T47D (cell line): ENCODE results near the gene MYCL.

Experiments
- DNase-seq, 2 experiments: peaks; one replicate each; pipeline versions ENCODE4 v3.0.0 to v3.0.0-alpha.2; 2011 to 2012; ENCODE audit warnings: low read depth in 1 of 2, low spot score in 1 of 2
- JUND ChIP-seq: IDR thresholded peaks from 2 replicates; pipeline ENCODE4 v1.6.1; 2012; ENCODE audit warnings: low read depth
- in situ Hi-C: cut with HindIII; loops from 2 replicates; pipeline ENCODE4 v1.10.0; 2016; ENCODE audit warnings: low sequenced_read_pairs, low pct_unique_long_range_greater_than_20kb

MYCL gene

GRCh38 chr1:39895731-39896480 is 5.8 kb downstream of the MYCL start:
- in situ Hi-C loops, result no loop called here
- TF ChIP-seq JUND, result no peak
- no peak for DNase-seq

GRCh38 chr1:39894884-39895495 is 6.7 kb downstream of the MYCL start:
- DNase-seq, result peak in 1 of 2 experiments; percentile 50
- in situ Hi-C loops, result no loop called here
- no peak for TF ChIP-seq JUND

- peak; percentile 30 to 70 for DNase-seq
- TF ChIP-seq JUND, result no peak
- in situ Hi-C loops, result no loop called here
Observed at GRCh38 chr1:39892601-39893595, 8.8 kb downstream of the MYCL start.

GRCh38 chr1:39890880-39891279 is 10.8 kb downstream of the MYCL start:
- in situ Hi-C loops, result no loop called here
- DNase-seq, result no peak
- TF ChIP-seq JUND, result no peak

GRCh38 chr1:39890273-39890672 is 11.4 kb downstream of the MYCL start:
- in situ Hi-C loops, result no loop called here
- no peak for TF ChIP-seq JUND
- no peak for DNase-seq

GRCh38 chr1:39886757-39887231 is 14.9 kb downstream of the MYCL start:
- in situ Hi-C loops, result no loop called here
- DNase-seq, result no peak

GRCh38 chr1:39885516-39885915 is 16.2 kb downstream of the MYCL start:
- DNase-seq, result no peak
- TF ChIP-seq JUND, result no peak
- in situ Hi-C loops, result no loop called here

More at GRCh38 chr1:39886757-39887231, 14.9 kb downstream of the MYCL start:
- no peak for TF ChIP-seq JUND

- DNase-seq, result no peak
Observed at GRCh38 chr1:39882152-39882551, 19.6 kb downstream of the MYCL start.

GRCh38 chr1:39877980-39878956 is 23.4 kb downstream of the MYCL start:
- no peak for TF ChIP-seq JUND
- no peak for DNase-seq
- in situ Hi-C loops, result no loop called here

More at GRCh38 chr1:39882152-39882551, 19.6 kb downstream of the MYCL start:
- in situ Hi-C loops, result no loop called here
- no peak for TF ChIP-seq JUND

GRCh38 chr1:39877231-39877778 is 24.4 kb downstream of the MYCL start:
- TF ChIP-seq JUND, result no peak
- in situ Hi-C loops, result no loop called here
- DNase-seq, result no peak

GRCh38 chr1:39876144-39876543 is 25.6 kb downstream of the MYCL start:
- no peak for DNase-seq
- in situ Hi-C loops, result no loop called here
- TF ChIP-seq JUND, result no peak
